G401.6 (cell line): ENCODE data around the gene PARP12.
"Not testable (repeated sequence)": the region's sequence is repeated elsewhere in the genome, so short reads cannot be mapped to it uniquely, and the experiment has no call there.

ENCODE experiments used
- FAIRE-seq: peaks from 2 replicates; lab custom pipeline; 2012; peaks lifted over from hg19 to GRCh38; lab: Jason Lieb, UNC

PARP12 gene, protein sequence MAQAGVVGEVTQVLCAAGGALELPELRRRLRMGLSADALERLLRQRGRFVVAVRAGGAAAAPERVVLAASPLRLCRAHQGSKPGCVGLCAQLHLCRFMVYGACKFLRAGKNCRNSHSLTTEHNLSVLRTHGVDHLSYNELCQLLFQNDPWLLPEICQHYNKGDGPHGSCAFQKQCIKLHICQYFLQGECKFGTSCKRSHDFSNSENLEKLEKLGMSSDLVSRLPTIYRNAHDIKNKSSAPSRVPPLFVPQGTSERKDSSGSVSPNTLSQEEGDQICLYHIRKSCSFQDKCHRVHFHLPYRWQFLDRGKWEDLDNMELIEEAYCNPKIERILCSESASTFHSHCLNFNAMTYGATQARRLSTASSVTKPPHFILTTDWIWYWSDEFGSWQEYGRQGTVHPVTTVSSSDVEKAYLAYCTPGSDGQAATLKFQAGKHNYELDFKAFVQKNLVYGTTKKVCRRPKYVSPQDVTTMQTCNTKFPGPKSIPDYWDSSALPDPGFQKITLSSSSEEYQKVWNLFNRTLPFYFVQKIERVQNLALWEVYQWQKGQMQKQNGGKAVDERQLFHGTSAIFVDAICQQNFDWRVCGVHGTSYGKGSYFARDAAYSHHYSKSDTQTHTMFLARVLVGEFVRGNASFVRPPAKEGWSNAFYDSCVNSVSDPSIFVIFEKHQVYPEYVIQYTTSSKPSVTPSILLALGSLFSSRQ

DNA sequence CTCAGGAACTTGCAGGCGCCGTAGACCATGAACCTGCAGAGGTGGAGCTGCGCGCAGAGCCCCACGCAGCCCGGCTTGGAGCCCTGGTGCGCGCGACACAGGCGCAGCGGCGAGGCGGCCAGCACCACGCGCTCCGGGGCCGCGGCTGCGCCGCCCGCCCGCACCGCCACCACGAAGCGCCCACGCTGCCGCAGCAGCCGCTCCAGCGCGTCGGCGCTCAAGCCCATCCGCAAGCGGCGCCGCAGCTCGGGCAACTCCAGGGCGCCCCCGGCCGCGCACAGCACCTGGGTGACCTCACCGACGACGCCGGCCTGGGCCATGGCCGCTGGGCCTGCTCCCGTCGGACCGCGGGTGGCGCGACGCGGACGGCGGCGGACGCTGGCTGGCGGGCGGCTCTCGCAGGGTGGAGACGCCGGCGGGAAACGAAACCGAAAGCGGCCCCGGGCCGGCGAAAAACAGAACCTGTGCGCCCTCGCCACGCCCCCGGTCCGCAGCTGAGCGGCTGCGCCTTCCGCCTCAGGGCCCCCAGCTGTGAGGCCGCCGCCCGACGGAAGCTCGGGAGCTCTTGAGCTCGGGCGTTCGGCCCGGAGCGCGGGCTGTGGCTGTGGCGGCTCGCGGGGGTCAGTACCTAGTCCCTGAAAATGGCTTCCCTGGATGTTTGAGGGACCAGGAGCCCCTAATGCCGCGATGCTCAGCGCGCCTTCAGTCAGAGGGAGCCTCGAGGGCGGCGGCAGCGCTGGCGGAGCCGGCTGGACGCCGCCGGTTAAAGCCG is at the start of gene PARP12:
TSS of gene PARP12 (minus strand) at position 424 of the 772 bp plus-strand sequence. CDS start at position 320, 104 bp downstream.
- FAIRE-seq = no peak

DNA sequence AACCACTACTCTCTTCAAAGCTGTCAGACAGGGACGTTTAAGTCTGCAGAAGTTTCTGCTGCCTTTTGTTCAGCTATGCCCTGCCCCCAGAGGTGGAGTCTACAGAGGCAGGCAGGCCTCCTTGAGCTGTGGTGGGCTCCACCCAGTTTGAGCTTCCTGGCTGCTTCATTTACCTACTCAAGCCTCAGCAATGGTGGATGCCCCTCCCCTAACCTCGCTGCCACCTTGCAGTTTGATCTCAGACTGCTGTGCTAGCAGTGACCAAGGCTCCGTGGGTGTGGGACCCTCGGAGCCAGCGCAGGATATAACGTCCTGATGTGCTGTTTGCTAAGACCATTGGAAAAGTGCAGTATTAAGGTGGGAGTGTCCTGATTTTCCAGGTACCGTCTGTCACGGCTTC is 46.0 kb upstream of the PARP12 start:
- not testable (repeated sequence) for FAIRE-seq

DNA sequence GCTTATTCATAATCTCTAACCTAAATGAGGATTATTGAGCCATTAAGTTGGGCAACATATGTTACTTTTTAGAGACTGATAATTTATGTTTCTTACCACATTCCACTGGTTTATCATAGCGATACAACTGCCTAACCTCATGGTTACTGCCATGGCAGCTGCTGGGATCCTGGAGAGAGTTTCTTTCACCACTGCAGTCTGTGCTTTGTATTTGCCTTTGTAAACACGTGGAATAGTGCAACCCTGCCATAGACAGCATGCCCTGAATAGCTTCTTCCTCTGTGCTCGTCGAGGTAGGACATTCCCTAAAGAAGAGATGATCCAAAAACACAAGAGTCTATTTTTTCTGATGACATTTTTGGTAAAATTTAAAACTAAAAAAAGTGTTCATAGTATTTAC is 33.7 kb upstream of the PARP12 start:
- no peak for FAIRE-seq

DNA sequence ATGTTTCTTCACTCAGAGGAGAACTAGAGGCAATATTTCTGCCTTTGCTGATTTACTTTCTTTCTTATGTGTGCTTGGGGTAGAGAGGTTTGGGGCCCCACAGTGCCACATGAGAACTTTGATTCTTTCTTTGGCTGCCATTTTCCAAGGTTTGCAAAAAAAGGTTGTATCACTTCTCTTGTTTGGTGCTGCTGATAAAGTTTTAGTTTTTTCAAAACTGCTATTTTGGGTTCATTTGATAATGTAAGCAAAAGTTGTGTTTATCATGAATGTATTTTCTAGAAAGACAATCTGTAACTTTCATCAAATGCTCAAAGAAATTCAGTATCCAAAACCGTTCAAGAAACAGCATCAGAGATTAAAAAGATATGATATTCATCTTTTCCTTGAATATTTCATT is 30.6 kb upstream of the PARP12 start:
- FAIRE-seq = no peak

DNA sequence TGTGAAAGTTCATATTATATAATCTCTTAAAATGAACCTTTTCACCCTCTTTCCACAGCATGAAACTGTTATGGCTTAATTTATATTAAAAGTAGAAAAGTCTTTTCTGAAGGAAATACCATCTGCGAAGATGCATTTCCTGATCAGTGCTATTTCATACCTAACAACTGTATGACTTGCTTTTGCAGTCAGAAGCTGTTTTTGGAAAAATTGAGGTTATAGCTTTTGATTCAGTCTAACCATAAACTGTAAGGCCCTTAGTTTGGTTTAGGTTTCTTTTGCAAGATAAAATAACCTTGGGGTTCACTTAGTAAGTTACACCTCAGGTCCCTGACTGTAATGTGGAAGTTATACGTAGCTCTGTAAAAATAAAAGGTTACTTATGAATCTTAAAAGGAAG is 22.7 kb upstream of the PARP12 start:
- FAIRE-seq = no peak

DNA sequence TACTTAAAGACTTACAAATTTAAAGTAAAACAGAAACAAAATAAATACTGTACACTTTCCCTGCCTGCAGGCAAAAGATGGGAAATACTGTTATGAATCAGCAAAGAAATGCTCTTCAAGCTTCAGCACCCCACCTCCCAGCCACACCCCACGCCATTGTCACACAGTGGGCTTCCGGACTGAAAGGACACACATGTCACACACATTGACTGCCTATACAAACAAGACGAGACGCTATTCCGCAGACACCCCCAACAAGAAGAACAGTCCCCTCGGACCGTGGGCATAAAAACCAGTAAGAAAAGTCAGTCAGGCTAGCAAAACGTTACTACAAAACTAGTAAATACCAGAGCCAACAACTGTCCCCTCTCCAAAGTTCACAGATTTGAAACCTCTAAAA is 22.2 kb upstream of the PARP12 start:
- FAIRE-seq = no peak

DNA sequence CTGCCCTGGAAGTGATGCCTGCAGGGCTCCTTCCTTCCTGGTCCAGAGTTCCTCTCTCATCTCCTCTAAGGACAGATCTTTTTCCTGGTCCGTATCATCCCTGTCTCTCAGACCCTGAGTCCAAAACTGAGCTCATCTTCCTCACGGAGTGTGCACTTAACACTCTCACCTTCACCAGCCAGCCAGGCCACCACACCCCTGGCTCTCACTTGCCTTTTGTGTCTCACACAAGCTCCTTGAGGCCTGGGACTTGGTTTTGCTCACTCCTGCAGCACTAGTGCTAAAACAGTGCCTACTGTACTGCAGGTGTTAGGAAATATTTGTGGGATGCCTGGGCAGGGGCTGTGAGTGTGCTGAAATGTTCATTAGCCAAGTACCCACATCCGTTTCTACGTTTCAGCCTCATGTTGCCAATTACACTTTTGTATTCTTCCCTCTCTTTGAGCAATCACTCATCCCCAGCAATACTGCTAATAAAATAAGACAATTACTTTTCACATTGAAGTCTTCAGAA is 21.4 kb upstream of the PARP12 start:
- FAIRE-seq = no peak

DNA sequence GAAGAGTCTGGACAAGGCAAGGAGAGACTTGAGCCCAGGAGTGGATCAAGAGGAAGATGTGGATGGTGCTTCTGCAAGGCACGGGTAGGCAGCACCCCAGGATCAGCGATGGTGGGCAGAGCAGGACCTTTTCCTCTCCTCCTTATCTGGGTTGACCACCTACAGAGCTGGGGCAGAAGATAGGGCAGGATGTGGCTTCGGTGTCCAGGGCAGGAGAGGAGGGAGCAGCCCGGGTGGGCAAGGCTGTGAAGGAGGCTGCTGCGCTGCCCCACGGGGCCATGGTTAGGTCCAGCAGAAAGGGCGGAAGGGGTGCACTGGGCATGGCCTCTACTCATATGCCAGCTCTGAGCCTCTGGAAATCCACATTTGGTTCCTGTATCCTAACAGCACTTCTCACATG is 20.0 kb upstream of the PARP12 start:
- FAIRE-seq = no peak

DNA sequence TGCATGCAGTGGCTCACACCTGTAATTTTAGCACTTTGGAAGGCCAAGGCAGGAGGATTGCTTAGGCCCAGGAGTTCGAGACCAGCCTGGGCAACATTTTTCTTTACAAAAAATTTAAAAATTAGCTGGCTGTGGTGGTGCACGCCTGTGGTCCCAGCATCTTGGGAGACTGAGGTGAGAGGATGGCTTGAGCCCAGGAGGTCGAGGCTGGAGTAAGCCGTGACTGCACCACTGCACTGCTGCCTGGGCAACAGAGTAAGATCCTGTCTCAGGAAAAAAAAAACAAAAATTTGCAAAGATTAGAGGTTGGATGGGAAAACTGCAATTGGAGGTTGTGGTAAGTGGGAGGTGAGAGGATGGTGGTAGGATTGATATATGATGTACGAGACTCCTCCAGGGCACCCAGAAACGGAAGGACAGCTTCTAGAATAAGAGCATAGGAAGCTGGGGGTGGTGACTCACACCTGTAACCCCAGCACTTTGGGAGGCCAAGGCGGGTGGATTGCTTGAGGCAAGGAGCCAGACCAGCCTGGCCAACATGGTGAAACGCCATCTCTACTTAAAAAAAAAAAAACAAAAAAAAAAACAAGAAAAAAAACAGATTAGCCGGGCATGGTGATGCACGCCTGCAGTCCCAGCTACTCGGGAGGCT is 19.1 kb upstream of the PARP12 start:
- FAIRE-seq = no peak

DNA sequence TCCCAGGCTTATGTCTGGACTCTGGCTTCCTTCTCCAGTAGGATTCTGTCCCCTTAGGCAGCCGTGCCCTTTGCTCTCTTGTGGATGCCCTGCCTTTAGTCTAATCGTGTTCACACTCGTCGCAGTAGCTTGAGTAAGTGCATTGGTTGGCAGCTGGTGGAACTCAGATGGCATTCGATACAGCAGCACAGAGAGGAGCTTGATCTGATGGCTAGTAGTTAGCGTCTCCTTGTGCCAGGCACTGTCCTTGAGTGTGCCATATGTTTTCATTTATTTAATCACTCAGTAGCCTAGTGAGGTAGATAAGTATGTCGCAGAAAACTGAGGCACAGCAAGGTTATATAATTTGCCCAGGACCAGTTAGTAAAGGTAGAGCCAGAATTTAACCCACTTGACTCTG is 18.2 kb upstream of the PARP12 start:
- no peak for FAIRE-seq

DNA sequence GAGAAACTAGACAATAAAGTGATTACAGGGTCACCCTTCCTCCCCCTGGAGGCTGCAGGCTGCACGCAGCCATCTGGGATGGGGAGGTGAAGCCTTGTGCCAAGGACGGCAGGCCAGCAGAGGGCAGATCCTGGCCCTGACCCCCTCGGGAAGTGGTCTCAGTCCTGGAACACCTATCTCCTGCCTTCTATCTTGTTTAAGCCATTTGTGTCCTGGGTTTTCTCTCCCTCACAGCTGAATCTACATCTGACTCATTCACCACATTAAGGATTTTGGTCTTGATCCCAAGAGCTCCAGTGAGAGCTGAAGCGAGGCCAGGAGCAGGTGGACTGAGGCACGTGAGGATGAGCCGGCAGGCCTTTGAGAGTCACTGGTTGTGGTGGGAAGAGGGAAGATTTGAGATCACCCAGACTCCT is 16.4 kb upstream of the PARP12 start:
- FAIRE-seq = no peak

DNA sequence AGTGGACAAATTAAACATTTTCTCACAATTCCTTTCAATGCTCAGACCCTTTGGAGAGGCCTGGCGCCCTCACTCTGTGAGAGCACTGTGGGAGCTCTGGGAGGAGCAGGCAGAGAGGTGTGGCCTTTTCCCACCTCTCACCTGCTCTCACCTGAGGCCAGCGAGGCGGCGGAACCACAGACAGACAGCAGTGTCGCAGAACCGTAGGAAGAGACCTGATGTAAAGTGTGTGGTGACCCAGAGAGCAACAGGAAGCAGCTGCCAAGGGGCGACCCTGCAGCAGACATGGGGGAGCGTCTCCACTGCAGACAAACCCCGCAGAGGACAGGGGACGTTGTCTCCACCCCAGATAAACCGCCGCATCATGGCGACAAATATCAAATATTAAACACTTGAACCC is 15.6 kb upstream of the PARP12 start:
- FAIRE-seq = no peak

DNA sequence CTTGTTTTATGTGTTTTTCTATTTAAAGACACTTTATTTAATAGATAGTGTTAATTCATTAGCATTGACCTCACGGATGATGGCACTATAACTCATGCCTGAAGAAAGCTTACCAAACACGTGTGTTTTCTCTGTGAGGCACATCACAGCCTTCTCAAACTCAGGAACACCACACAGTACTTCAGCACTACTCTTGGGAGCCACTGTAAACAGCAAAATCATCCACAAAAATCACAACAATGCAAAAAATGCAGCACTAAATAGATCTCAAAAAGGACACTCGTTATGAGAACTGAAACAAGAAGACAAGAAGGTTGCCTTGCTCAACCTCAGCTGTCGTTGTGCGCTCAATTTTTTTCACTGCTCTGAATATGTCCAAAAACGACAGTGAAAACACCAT is 12.0 kb upstream of the PARP12 start:
- no peak for FAIRE-seq

DNA sequence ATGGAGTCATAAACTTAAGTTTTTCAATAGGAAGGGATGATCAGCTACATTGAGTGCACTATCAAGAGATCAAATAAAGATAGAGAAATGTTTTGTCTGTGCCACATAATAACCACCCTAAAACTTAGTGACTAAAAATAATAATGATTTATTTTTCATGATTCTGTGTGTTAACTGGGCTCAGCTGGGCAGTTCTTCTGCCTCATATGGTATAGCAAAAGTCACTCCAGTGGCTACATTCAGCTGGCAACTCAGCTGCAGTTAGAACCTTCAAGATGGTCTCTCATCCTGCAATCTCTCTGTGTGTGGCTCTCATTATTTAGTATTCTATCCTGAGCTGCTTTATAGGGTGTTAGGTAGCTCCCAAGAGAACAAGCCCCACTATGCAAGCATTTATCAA is 7.8 kb upstream of the PARP12 start:
- FAIRE-seq = no peak

DNA sequence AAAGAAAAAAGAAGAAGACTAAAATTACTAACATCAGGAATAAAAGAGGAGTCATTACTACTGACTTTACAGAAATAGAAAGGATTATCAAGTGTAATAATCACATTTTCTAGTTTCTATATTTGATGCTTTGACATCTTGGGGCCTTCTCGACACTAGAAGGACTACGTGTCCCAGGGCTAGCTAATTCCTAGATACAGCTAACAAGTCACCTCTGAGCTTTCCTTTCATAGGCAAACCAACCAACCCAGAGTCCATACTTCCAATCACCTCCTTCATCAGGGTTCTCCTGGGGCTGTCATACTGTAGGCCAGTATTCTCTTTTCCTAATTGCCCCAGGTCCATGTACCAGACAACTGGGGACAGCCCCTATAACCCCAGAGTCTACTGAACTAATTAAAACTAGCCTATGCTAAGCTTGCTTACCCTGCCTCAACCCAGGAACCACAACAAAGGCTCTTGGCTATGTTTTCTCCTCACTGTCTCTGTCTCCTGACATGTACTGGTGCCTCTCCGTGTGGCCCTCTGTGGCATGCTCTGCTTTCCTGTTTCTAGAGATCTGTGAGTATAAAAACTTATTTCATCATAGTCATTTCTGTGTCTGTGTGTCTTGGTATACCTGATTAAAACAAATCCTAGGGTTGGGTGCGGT is 6.7 kb upstream of the PARP12 start:
- no peak for FAIRE-seq

DNA sequence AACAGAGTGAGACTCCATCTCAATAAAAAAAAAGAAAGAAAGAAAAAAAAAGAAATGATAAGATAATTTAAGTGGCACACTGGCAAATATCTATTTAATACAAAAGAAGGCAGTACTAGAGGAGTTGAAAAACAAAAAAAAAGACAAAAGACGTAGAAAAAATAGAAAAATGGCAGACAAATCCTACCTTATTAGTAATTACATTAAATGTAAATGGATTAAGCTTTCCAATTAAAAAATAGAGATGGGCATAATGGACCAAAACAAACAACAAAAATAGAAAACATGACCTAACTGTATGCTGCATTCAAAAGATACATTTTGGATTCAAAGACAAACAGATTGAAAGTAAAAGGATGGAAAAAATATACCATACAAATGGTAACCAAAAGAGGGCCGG is 5.3 kb upstream of the PARP12 start:
- FAIRE-seq = no peak

DNA sequence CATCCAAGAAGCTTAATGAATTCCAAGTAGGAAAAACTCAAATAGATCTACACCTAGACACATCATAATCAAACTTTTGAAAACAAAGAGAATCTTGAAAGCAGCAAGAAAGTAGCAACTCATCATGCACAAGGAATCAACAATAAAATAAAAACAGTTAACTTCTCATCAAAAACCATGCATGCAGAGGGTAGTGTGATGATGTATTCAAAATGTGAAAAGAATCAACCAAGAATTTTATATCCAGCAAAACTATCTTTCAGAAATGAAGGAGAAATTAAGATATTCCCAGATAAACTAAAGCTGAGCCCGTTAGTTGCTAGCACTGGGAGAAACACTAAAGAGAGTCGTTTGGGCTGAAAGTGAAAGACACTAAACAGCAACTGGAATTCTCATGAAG is 4.3 kb upstream of the PARP12 start:
- no peak for FAIRE-seq

DNA sequence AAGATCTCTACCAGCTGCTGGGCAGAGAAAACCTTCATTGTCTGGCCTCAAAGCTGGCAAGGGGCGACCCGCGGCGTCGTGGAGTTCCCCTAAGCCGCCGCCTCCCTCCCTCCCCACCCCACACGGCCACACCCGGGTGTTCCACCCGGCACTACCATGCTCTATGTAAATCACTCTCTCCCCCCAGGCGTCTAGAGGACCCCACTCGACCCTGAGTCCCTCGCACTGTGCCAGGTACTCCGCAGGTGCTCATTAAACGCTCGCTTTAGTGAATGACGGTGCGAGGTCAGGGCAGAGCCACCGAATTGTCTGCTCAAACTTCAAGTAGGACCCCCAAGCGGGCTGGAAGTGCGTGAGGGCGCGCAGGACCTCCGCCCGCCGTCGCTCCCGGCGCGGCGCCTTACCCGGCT is 628 bp downstream of the PARP12 start:
- FAIRE-seq = no peak

DNA sequence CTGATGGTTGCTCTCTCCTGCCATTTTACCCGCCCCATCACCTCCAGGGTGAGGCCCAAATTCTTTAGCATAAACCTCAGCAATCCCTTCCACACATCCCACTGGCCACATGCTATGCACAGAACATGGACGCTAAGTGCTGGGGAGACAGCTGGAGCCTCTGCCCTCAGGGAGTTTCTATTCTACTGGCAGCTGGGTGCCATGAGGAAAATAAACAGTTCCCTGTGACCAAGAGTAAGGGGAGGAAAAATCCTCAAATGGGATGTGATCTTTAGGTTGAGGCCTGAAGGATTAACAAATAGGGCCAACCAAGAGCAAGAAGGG is 1.2 kb downstream of the PARP12 start:
- FAIRE-seq = no peak

DNA sequence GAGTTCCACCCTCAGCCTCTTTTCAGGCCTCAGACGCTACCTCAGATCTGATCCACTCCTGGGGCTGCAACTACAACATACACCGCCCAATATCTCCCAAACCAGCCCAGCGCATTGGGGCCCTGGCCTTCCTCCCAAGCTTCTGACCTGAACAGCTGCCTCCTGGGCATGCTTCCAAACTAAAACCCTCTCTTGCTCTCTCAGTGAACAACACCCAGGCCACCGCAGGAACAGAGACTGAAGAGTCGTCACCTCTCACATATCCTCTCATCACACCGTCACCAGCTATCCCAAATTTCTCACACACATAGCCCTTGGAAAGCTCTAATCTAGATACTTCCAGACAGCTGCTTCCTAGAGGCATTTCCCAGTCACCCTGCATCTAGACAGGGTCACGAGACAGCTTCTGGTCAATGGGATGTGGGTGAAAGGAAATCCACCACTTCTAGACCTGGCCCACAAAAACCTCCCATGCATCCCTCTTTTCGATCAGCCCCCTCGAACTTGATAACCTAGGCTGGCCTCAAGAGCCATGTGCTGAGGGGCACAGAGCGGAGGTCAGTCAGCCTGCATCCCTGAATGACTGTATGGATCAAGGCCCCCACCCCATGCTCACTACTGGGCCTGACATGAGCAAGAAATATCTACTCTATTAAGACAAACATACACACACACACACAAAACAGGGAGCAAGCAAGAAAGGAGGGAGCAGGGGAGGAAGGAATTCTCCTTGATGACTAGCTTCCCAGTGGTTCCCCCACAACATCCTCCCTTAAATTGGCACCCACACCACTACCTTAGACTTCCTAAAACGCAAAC is 1.8 kb downstream of the PARP12 start:
- no peak for FAIRE-seq

DNA sequence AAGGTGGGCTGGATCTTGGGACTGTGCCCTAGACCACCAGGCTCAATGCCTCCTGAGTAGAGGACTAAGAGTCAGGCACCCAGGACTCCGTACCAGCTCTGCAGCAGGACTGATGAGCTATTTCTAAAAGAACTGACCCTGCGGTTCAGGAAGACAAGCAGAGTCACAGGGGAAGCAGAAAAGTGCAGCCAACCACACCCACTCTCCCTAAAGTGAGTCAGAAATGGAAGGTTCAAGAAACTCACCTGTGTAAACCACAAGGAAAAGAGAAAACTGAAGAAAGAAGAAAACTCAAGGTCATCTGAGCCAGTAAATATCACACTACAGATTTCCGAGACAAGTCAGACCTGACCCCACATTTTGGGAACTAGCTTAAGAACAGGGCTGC is 2.5 kb downstream of the PARP12 start:
- no peak for FAIRE-seq
